ENCODE data around the gene CAPZB.

- TF ChIP-seq CTCF (IDR thresholded peaks at IDR 0.05) (no peak), USF2 (IDR thresholded peaks at IDR 0.05; ENCODE audit: borderline replicate concordance, low read depth, low read length) (no peak), RCOR1 (IDR thresholded peaks at IDR 0.05; ENCODE audit: low read length) (no peak), RAD21 (IDR thresholded peaks at IDR 0.05; ENCODE audit: low read length) (no peak), TAF1 (IDR thresholded peaks at IDR 0.05; ENCODE audit: borderline replicate concordance, low read depth, low read length) (no peak)
These were observed 164.3 kb downstream of the CAPZB start for GRCh38 chr1:19321071-19321470.

All from SK-N-SH (cell line).